HepG2 (cell line): ENCODE measurements around the gene PTS. TPM values are rescaled to one million over a fixed set of nuclear protein-coding genes. Genes with fewer than 3 reads are reported as not detected.

Source experiments
- ATAC-seq: fragments of 200-7000 bp; cut with Tn5 transposase; 3 replicates; pipeline ENCODE4 v1.9.1; 2020; ENCODE audit warnings: mild to moderate bottlenecking, moderate library complexity
- BruUV-seq: library from RNA; stranded (reverse); fragments of 400-500 nt; replicated peaks from 2 replicates; lab custom pipeline; 2021; lab: Mats Ljungman, UMichigan
- CTCF ChIA-PET: fragments of 300-600 bp; formaldehyde crosslinking; extraction: SDS; loops from one replicate; lab custom pipeline; 2021; ENCODE audit warnings: low total read pairs, inconsistent platforms, low intra/inter-chr PET ratio; lab: Yijun Ruan, JAX
- POLR2A ChIA-PET: fragments of 350-600 bp; sonication (Branson Sonifier 250); formaldehyde crosslinking; loops from one replicate; lab custom pipeline; 2020; ENCODE audit warnings: antibody characterized with exemption, inconsistent platforms; lab: Yijun Ruan, JAX
- DNase-seq: peaks from one replicate; pipeline ENCODE4 v3.0.0-alpha.2; 2015; ENCODE audit warnings: low spot score
- FAIRE-seq: peaks from 3 replicates; lab custom pipeline; 2011; peaks lifted over from hg19 to GRCh38; lab: Jason Lieb, UNC
- H2AFZ ChIP-seq: one replicate; pipeline ENCODE4 v1.6.1; 2011; ENCODE audit warnings: low read length, inconsistent platforms
- H3K27ac ChIP-seq: fragments of 300-600 bp; 3 replicates; pipeline ENCODE4 v1.8.0; 2011; ENCODE audit warnings: mixed run types, mild to moderate bottlenecking, mixed read lengths, low read length, inconsistent platforms; ENCODE audit not compliant: insufficient read depth; ENCODE audit errors: extremely low read length
- H3K27me3 ChIP-seq, 2 experiments: fragments of 200-600 bp in 1 of 2; 2 replicates in 1 of 2; 3 replicates in 1 of 2; pipeline versions ENCODE4 v1.6.0 to v1.8.0; 2011; ENCODE audit warnings: low read length in 2 of 2, mild to moderate bottlenecking in 2 of 2, moderate library complexity in 2 of 2, inconsistent platforms in 1 of 2; ENCODE audit not compliant: insufficient read depth in 2 of 2, control insufficient read depth in 1 of 2
- H3K36me3 ChIP-seq, 2 experiments: fragments of 200-600 bp in 1 of 2; replicated peaks in 1 of 2; 2 replicates in 1 of 2; 3 replicates in 1 of 2; pipeline versions ENCODE4 v1.5.1 to v1.8.0; 2011; ENCODE audit warnings: low read length in 2 of 2, inconsistent platforms in 1 of 2; ENCODE audit not compliant: insufficient read depth in 2 of 2, control insufficient read depth in 1 of 2
- H3K4me1 ChIP-seq: 2 replicates; pipeline ENCODE4 v1.5.1; 2012; ENCODE audit warnings: low read length, inconsistent platforms; ENCODE audit not compliant: insufficient read depth
- H3K4me2 ChIP-seq: 2 replicates; pipeline ENCODE4 v1.6.0; 2011; ENCODE audit warnings: low read depth, low read length, inconsistent platforms
- H3K4me3 ChIP-seq, 3 experiments: fragments of 200-600 bp in 1 of 3; sonication (generic), shearing (Covaris generic) in 1 of 3; replicated peaks in 1 of 3; 2 replicates each; pipeline ENCODE4 v1.5.1; 2011 to 2016; ENCODE audit warnings: low read length in 3 of 3, inconsistent platforms in 2 of 3, low read depth in 2 of 3, mild to moderate bottlenecking in 2 of 3, control low read depth in 1 of 3, mixed read lengths in 1 of 3; ENCODE audit not compliant: insufficient read depth in 1 of 3
- H3K79me2 ChIP-seq: one replicate; pipeline ENCODE4 v1.6.1; 2011; ENCODE audit warnings: low read length, inconsistent platforms; ENCODE audit not compliant: insufficient read depth
- H3K9ac ChIP-seq: 2 replicates; pipeline ENCODE4 v1.6.0; 2011; ENCODE audit warnings: mild to moderate bottlenecking, low read depth, low read length, inconsistent platforms; ENCODE audit not compliant: insufficient read depth
- H3K9me3 ChIP-seq: 2 replicates; pipeline ENCODE4 v1.5.1; 2012; ENCODE audit warnings: mild to moderate bottlenecking, low read length
- H4K20me1 ChIP-seq: 2 replicates; pipeline ENCODE4 v1.6.0; 2011; ENCODE audit warnings: inconsistent platforms, mild to moderate bottlenecking, low read length, moderate library complexity; ENCODE audit not compliant: insufficient read depth
- CREB1 ChIP-seq, 2 experiments: fragments of 450-650 bp in 1 of 2; IDR thresholded peaks; 2 replicates each; pipeline ENCODE4 v1.6.1; 2016 to 2017; ENCODE audit warnings: control low read depth in 1 of 2, mild to moderate bottlenecking in 1 of 2, missing compliant biosample characterization in 1 of 2, missing genetic modification characterization in 1 of 2
- CTCF ChIP-seq: sonication (generic); formaldehyde crosslinking; IDR thresholded peaks from 2 replicates; pipeline ENCODE4 v1.5.0; 2020; ENCODE audit warnings: mild to moderate bottlenecking, missing genetic modification reagents, moderate library complexity
- ETV6 ChIP-seq: sonication (generic); formaldehyde crosslinking; conservative IDR thresholded peaks from 2 replicates; pipeline ENCODE4 v1.4.0; 2020; ENCODE audit warnings: missing genetic modification reagents
- HMGXB3 ChIP-seq: sonication (generic); formaldehyde crosslinking; IDR thresholded peaks from 2 replicates; pipeline ENCODE4 v1.4.0; 2020; ENCODE audit warnings: missing genetic modification reagents, borderline replicate concordance
- KDM1A ChIP-seq: IDR thresholded peaks from 2 replicates; pipeline ENCODE4 v1.6.1; 2016; ENCODE audit warnings: missing compliant biosample characterization
- KDM2A ChIP-seq: sonication (generic); formaldehyde crosslinking; IDR thresholded peaks from 2 replicates; pipeline ENCODE4 v1.4.0; 2020; ENCODE audit warnings: low read depth, missing genetic modification reagents, borderline replicate concordance
- PATZ1 ChIP-seq: sonication (generic); formaldehyde crosslinking; IDR thresholded peaks from 2 replicates; pipeline ENCODE4 v1.4.0; 2020; ENCODE audit warnings: missing genetic modification reagents
- RAD21 ChIP-seq: fragments of 450-650 bp; formaldehyde crosslinking; IDR thresholded peaks from 2 replicates; pipeline ENCODE4 v1.5.0; 2020; ENCODE audit warnings: mild to moderate bottlenecking
- TIGD3 ChIP-seq: sonication (generic); formaldehyde crosslinking; IDR thresholded peaks from 2 replicates; pipeline ENCODE4 v1.5.1; 2020; ENCODE audit warnings: mild to moderate bottlenecking, missing genetic modification reagents, borderline replicate concordance
- ZBTB14 ChIP-seq: sonication (generic); formaldehyde crosslinking; IDR thresholded peaks from 2 replicates; pipeline ENCODE4 v1.4.0; 2020; ENCODE audit warnings: missing genetic modification reagents
- ZKSCAN1 ChIP-seq: fragments of 150-350 bp; IDR thresholded peaks from 2 replicates; pipeline ENCODE4 v1.6.1; 2014; ENCODE audit warnings: low read length
- ZNF224 ChIP-seq: sonication (generic); formaldehyde crosslinking; IDR thresholded peaks from 2 replicates; pipeline ENCODE4 v1.5.0; 2020; ENCODE audit warnings: mild to moderate bottlenecking, missing genetic modification reagents
- ZNF670 ChIP-seq: sonication (generic); formaldehyde crosslinking; IDR thresholded peaks from 2 replicates; pipeline ENCODE4 v1.8.0; 2022; ENCODE audit warnings: mild to moderate bottlenecking, missing genetic modification reagents, borderline replicate concordance
- WGBS: methylation state at CpG from one replicate; pipeline ENCODE4 v1.1.6; 2017; ENCODE audit warnings: low lambda C conversion rate; 5-methylcytosine and 5-hydroxymethylcytosine counted together
- in situ Hi-C: cut with HindIII; loops from 2 replicates; pipeline ENCODE4 v1.10.0; 2017; ENCODE audit warnings: low pct_unique_long_range_greater_than_20kb; ENCODE audit not compliant: extremely low pct_ligation_motif_present
- intact Hi-C: fragments of 100-400 bp; cut with micrococcal nuclease; formaldehyde crosslinking; loops from one replicate; pipeline ENCODE4 v1.10.0; 2022; ENCODE audit not compliant: unreplicated experiment
- polyA plus RNA-seq, 8 experiments: library from polyadenylated mRNA; depleted of rRNA in 3 of 8; stranded (reverse) in 7 of 8; unstranded in 1 of 8; fragments of >200 nt; fragmentation: Illumina TruSeq in 4 of 8; extraction: Trizol in 4 of 8; gene quantifications; 2 replicates each; pipeline versions ENCODE4 v1.2.1 to v1.2.3, GENCODE V29; 2011 to 2016; ENCODE audit warnings: low read depth in 4 of 8, missing spikeins in 1 of 8, mixed read lengths in 1 of 8; ENCODE audit not compliant: insufficient read depth in 1 of 8
- total RNA-seq, 5 experiments: library from RNA; depleted of rRNA; stranded (reverse); fragments of >200 nt; fragmentation: Illumina TruSeq; extraction: Trizol; gene quantifications; 2 replicates each; pipeline ENCODE4 v1.2.3, GENCODE V29; 2016; ENCODE audit warnings: low read depth in 1 of 5

The PTS gene
- total and polyA plus RNA-seq, 2 of the 13 experiments (the other 11 are each of a cell fraction or from before 2014, with no cell fraction given) = 33.6 to 49.3 TPM

- H3K4me3 ChIP-seq = peak overlapping the region; percentile 33 to 62 (median 46); a peak in 5 of 6 replicates
- no TSS peak for BruUV-seq
- peak overlapping the region; percentile 96 for H3K4me2 ChIP-seq
- no peaks in the 10 kb centered on the region for H3K36me3 ChIP-seq
- ATAC-seq (peak; percentile 87), DNase-seq (peak; percentile 30), FAIRE-seq (no peak)
- in situ Hi-C loops = loop anchor here (5.0 to 10.0 kb wide), 3 partner anchors 58 to 1005 kb away; no protein-coding TSS in a partner anchor
- ChIA-PET POLR2A (interaction anchor here (1.0 kb wide), 1 partner anchor 59 kb away, joined by 5 read pairs; no protein-coding TSS in a partner anchor), CTCF (interaction anchor here (1.1 to 7.1 kb wide), 3 partner anchors 35 to 166 kb away, joined by 3 to 128 read pairs (median 10); no protein-coding TSS in a partner anchor)
- 0% methylated on average over 5 of the region's 15 CpGs for WGBS
- H4K20me1 ChIP-seq = no peaks in the 10 kb centered on the region
- H3K27ac ChIP-seq = no peak overlapping the region
- peak overlapping the region; percentile 78 for H2AFZ ChIP-seq
- H3K27me3 ChIP-seq = no peaks in the 10 kb centered on the region
- intact Hi-C loops = loop anchor here (1.0 kb wide), 2 partner anchors 61 to 167 kb away; no protein-coding TSS in a partner anchor
- H3K4me1 ChIP-seq = peaks cover 23% of the 10 kb centered on the region
- 0 out of 2 replicates have a peak overlapping the region, but pooled peaks have one; percentile 0 for H3K9ac ChIP-seq
- H3K9me3 ChIP-seq = no peaks in the 10 kb centered on the region
- no peaks in the 10 kb centered on the region for H3K79me2 ChIP-seq
- TF ChIP-seq ZBTB14 (CRISPR knock-in tag) (no peak), KDM1A (CRISPR knock-in tag) (no peak), HMGXB3 (peak; percentile 36; the same call in 1 of the 2 replicates), ZNF670 (CRISPR knock-in tag) (no peak), KDM2A (peak; percentile 30; the same call in 1 of the 2 replicates), RAD21 (CRISPR knock-in tag) (peak; percentile 51), ETV6 (no peak), ZNF224 (CRISPR knock-in tag) (no peak), ZKSCAN1 (no peak), CREB1 (IDR thresholded peaks at IDR 0.05) (no peak), CREB1 (CRISPR knock-in tag; IDR thresholded peaks at IDR 0.05) (no peak), CTCF (peak; percentile 80), PATZ1 (peak; percentile 77), TIGD3 (CRISPR knock-in tag) (no peak)
Observed at GRCh38 chr11:112279901-112280267, 53.7 kb downstream of the PTS start.
